ENCODE measurements around the gene SLC8A1. TPM values are rescaled to one million over a fixed set of nuclear protein-coding genes. Genes with fewer than 3 reads are reported as not detected.

Gene SLC8A1
- polyA plus RNA-seq, 3 donors: 16.9 to 18.2 (median 18.0) TPM

- H3K4me3 Mint-ChIP-seq: peak overlapping the region; percentile 99
- H3K9me3 Mint-ChIP-seq: peaks cover 0 to 6% (median 5%) of the 10 kb centered on the region in 7 donors
- Histone ChIP-seq H3K27ac (ENCODE audit: low read depth in 1 of 2, low read length in 2 of 2) (peak overlapping the region; percentile 85), H4K20me1 (ENCODE audit: insufficient read depth, low read length) (peaks cover 46% of the 10 kb centered on the region), H2AFZ (ENCODE audit: insufficient read depth, low read depth, low read length, poor library complexity, severe bottlenecking) (peak overlapping the region; percentile 86), H3K36me3 (replicated peaks in 1 of 2; ENCODE audit: control insufficient read depth in 1 of 2, insufficient read depth in 2 of 2, low read length in 2 of 2) (peaks cover 0 to 5% of the 10 kb centered on the region in 2 donors), H3K4me2 (replicated peaks; ENCODE audit: extremely low read depth, low read length, poor library complexity, severe bottlenecking) (peak overlapping the region; percentile 90), H3K79me2 (ENCODE audit: insufficient read depth, low read length) (peaks cover 80% of the 10 kb centered on the region), H3K9me3 (replicated peaks in 1 of 2; ENCODE audit: control insufficient read depth in 1 of 2, insufficient read depth in 1 of 2, low read length in 2 of 2) (no peaks in the 10 kb centered on the region), H3K9ac (ENCODE audit: insufficient read depth, low read length, poor library complexity, severe bottlenecking) (peak overlapping the region; percentile 74), H3K4me1 (ENCODE audit: control insufficient read depth in 1 of 2, insufficient read depth in 2 of 2, low read length in 2 of 2) (peaks cover 72 to 86% of the 10 kb centered on the region in 2 donors), H3K27me3 (ENCODE audit: control insufficient read depth in 2 of 2, insufficient read depth in 2 of 2, low read length in 2 of 2) (no peaks in the 10 kb centered on the region), H3K4me3 (replicated peaks in 1 of 3; ENCODE audit: low read depth in 2 of 3, low read length in 3 of 3) (peak overlapping the region; percentile 82 to 89 (median 85))
- H3K27me3 Mint-ChIP-seq (ENCODE audit: low read depth in 3 of 3): peaks cover 0 to 2% (median 1%) of the 10 kb centered on the region in 3 donors
- peak overlapping the region; percentile 93 to 99 (median 94) for H3K27ac Mint-ChIP-seq
- peaks cover 14 to 23% of the 10 kb centered on the region in 2 donors for H3K36me3 Mint-ChIP-seq
- TF ChIP-seq, protein P1, sequence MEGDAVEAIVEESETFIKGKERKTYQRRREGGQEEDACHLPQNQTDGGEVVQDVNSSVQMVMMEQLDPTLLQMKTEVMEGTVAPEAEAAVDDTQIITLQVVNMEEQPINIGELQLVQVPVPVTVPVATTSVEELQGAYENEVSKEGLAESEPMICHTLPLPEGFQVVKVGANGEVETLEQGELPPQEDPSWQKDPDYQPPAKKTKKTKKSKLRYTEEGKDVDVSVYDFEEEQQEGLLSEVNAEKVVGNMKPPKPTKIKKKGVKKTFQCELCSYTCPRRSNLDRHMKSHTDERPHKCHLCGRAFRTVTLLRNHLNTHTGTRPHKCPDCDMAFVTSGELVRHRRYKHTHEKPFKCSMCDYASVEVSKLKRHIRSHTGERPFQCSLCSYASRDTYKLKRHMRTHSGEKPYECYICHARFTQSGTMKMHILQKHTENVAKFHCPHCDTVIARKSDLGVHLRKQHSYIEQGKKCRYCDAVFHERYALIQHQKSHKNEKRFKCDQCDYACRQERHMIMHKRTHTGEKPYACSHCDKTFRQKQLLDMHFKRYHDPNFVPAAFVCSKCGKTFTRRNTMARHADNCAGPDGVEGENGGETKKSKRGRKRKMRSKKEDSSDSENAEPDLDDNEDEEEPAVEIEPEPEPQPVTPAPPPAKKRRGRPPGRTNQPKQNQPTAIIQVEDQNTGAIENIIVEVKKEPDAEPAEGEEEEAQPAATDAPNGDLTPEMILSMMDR (IDR thresholded peaks at IDR 0.05): no peak
- H3K4me1 Mint-ChIP-seq: peaks cover 82% of the 10 kb centered on the region
- intact Hi-C loops (cut with micrococcal nuclease): loop anchor here (5.0 to 10.0 kb wide), 3 partner anchors 37 to 105 kb away; no protein-coding TSS in a partner anchor
- WGBS (ENCODE audit: insufficient coverage): 13% methylated on average over 2 of the region's 12 CpGs
- DNase-seq: peak; percentile 53 to 77 (median 75)
These were observed 1.7 kb downstream of the SLC8A1 start for GRCh38 chr2:40450066-40450795.

GRCh38 chr2:40448476-40449079 lies 3.3 kb downstream of the SLC8A1 start:
- Histone ChIP-seq H2AFZ (ENCODE audit: insufficient read depth, low read depth, low read length, poor library complexity, severe bottlenecking) (no peak overlapping the region), H4K20me1 (ENCODE audit: insufficient read depth, low read length) (peaks cover 60% of the 10 kb centered on the region), H3K79me2 (ENCODE audit: insufficient read depth, low read length) (peaks cover 96% of the 10 kb centered on the region), H3K9me3 (replicated peaks in 1 of 2; ENCODE audit: control insufficient read depth in 1 of 2, insufficient read depth in 1 of 2, low read length in 2 of 2) (no peaks in the 10 kb centered on the region), H3K27ac (ENCODE audit: low read depth in 1 of 2, low read length in 2 of 2) (peak overlapping the region in 1 of 2 donors; percentile 85), H3K9ac (ENCODE audit: insufficient read depth, low read length, poor library complexity, severe bottlenecking) (no peak overlapping the region), H3K4me1 (ENCODE audit: control insufficient read depth in 1 of 2, insufficient read depth in 2 of 2, low read length in 2 of 2) (peaks cover 58 to 74% of the 10 kb centered on the region in 2 donors), H3K4me2 (replicated peaks; ENCODE audit: extremely low read depth, low read length, poor library complexity, severe bottlenecking) (peak overlapping the region; percentile 90), H3K36me3 (replicated peaks in 1 of 2; ENCODE audit: control insufficient read depth in 1 of 2, insufficient read depth in 2 of 2, low read length in 2 of 2) (peaks cover 11 to 19% of the 10 kb centered on the region in 2 donors), H3K27me3 (ENCODE audit: control insufficient read depth in 2 of 2, insufficient read depth in 2 of 2, low read length in 2 of 2) (no peaks in the 10 kb centered on the region), H3K4me3 (replicated peaks in 1 of 3; ENCODE audit: low read depth in 2 of 3, low read length in 3 of 3) (peak overlapping the region in 1 of 3 experiments; percentile 5)
- intact Hi-C loops (cut with micrococcal nuclease): loop anchor here (5.0 to 10.0 kb wide), 2 partner anchors 54 to 109 kb away; no protein-coding TSS in a partner anchor
- peaks cover 0 to 2% (median 1%) of the 10 kb centered on the region in 3 donors for H3K27me3 Mint-ChIP-seq (ENCODE audit: low read depth in 3 of 3)
- TF ChIP-seq, protein P1 (IDR thresholded peaks at IDR 0.05): peak; percentile 66
- H3K36me3 Mint-ChIP-seq: peaks cover 26 to 37% of the 10 kb centered on the region in 2 donors
- peak overlapping the region in 6 of 7 donors; percentile 33 to 84 (median 76) for H3K27ac Mint-ChIP-seq
- DNase-seq: peak; percentile 21 to 61 (median 57)
- H3K9me3 Mint-ChIP-seq: peaks cover 0 to 6% (median 5%) of the 10 kb centered on the region in 7 donors
- H3K4me3 Mint-ChIP-seq: no peak overlapping the region
- WGBS (ENCODE audit: insufficient coverage): 0% methylated on average over 1 of the region's 3 CpGs
- peaks cover 69% of the 10 kb centered on the region for H3K4me1 Mint-ChIP-seq

Data from CD14-positive monocyte (primary cell).